Fibroblast of lung (primary cell): ENCODE measurements around the gene INPP5A.

Experiments
- CTCF ChIP-seq, 2 donors: IDR thresholded peaks in 1 of 2; conservative IDR thresholded peaks in 1 of 2; 1 replicate in 1 of 2; 2 replicates in 1 of 2; pipeline ENCODE4 v1.5.1; 2011 to 2012; ENCODE audit warnings: low read length in 2 of 2, control low read depth in 1 of 2, inconsistent platforms in 1 of 2, low read depth in 1 of 2, mild to moderate bottlenecking in 1 of 2
- EZH2 ChIP-seq: IDR thresholded peaks from 2 replicates; pipeline ENCODE4 v1.5.1; 2012; ENCODE audit warnings: low read length, control low read depth, mild to moderate bottlenecking; ENCODE audit errors: missing control alignments

DNA sequence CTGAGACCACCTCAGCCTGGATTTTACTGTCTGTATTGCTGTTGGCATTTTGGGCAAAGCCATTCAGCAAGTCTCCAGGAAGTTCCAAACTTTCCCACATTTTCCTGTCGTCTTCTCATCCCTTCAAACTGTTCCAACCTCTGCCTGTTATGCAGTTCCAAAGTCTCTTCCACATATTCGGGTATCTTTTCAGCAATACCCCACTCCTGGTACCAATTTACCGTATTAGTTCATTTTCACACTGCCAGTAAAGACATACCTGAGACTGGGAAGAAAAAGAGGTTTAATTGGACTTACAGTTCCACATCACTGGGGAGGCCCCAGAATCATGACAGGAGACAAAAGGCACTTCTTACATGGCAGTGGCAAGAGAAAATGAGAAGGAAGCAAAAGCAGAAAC, 62.8 kb downstream of the INPP5A start:
- TF ChIP-seq CTCF (conservative IDR thresholded peaks at IDR 0.05 in 1 of 2, IDR thresholded peaks at IDR 0.05 in 1 of 2; ENCODE audit: low read depth in 1 of 2, low read length in 2 of 2) (no peak), EZH2 (no peak)
